Measurements from ENCODE around the gene RNF213.

The RNF213 gene

GRCh38 chr17:80269405-80269807 is 8.8 kb downstream of the RNF213 start:
- peaks cover 15% of the 10 kb centered on the region for H3K4me1 ChIP-seq (ENCODE audit: insufficient read depth, low read length, poor library complexity, severe bottlenecking)
- no peak overlapping the region for H2AFZ ChIP-seq (ENCODE audit: low read length)
- no peak overlapping the region for H3K9ac ChIP-seq (ENCODE audit: low read depth, low read length, poor library complexity, severe bottlenecking)
- no peaks in the 10 kb centered on the region; the same call in 1 of the 2 replicates for H3K36me3 ChIP-seq (ENCODE audit: insufficient read depth, low read length)
- H3F3A ChIP-seq (ENCODE audit: low read depth) = no peaks in the 10 kb centered on the region
- no peaks in the 10 kb centered on the region for H3K27me3 ChIP-seq (ENCODE audit: insufficient read depth, low read length, poor library complexity, severe bottlenecking)
- H3K9me3 ChIP-seq (ENCODE audit: insufficient read depth, low read depth, low read length) = no peaks in the 10 kb centered on the region
- no peak overlapping the region for H3K4me3 ChIP-seq (ENCODE audit: low read length, poor library complexity, severe bottlenecking)
- no peaks in the 10 kb centered on the region for H4K20me1 ChIP-seq (ENCODE audit: insufficient read depth, low read length, poor library complexity, severe bottlenecking)
- peaks cover 19% of the 10 kb centered on the region for H3K79me2 ChIP-seq (ENCODE audit: insufficient read depth, low read length)
- no peaks in the 10 kb centered on the region for H3K9me2 ChIP-seq (replicated peaks; ENCODE audit: low read depth, low read length)
- H3K4me2 ChIP-seq (ENCODE audit: low read depth, low read length, poor library complexity, severe bottlenecking) = no peak overlapping the region
- TF ChIP-seq EZH2phosphoT487 (IDR thresholded peaks at IDR 0.05; ENCODE audit: borderline replicate concordance) (no peak), CTCF (conservative IDR thresholded peaks at IDR 0.05; ENCODE audit: low read length) (no peak)

GRCh38 chr17:80270104-80270503 is 9.5 kb downstream of the RNF213 start:
- Histone ChIP-seq H3K9ac (ENCODE audit: low read depth, low read length, poor library complexity, severe bottlenecking) (no peak overlapping the region), H4K20me1 (ENCODE audit: insufficient read depth, low read length, poor library complexity, severe bottlenecking) (no peaks in the 10 kb centered on the region), H3K27me3 (ENCODE audit: insufficient read depth, low read length, poor library complexity, severe bottlenecking) (no peaks in the 10 kb centered on the region), H3F3A (ENCODE audit: low read depth) (no peaks in the 10 kb centered on the region), H3K36me3 (ENCODE audit: insufficient read depth, low read length) (no peaks in the 10 kb centered on the region; the same call in 1 of the 2 replicates), H2AFZ (ENCODE audit: low read length) (no peak overlapping the region), H3K9me3 (ENCODE audit: insufficient read depth, low read depth, low read length) (no peaks in the 10 kb centered on the region), H3K4me1 (ENCODE audit: insufficient read depth, low read length, poor library complexity, severe bottlenecking) (peaks cover 10% of the 10 kb centered on the region), H3K9me2 (replicated peaks; ENCODE audit: low read depth, low read length) (no peaks in the 10 kb centered on the region), H3K4me3 (ENCODE audit: low read length, poor library complexity, severe bottlenecking) (no peak overlapping the region), H3K4me2 (ENCODE audit: low read depth, low read length, poor library complexity, severe bottlenecking) (no peak overlapping the region), H3K79me2 (ENCODE audit: insufficient read depth, low read length) (peaks cover 12% of the 10 kb centered on the region)
- TF ChIP-seq EZH2phosphoT487 (IDR thresholded peaks at IDR 0.05; ENCODE audit: borderline replicate concordance) (no peak), CTCF (conservative IDR thresholded peaks at IDR 0.05; ENCODE audit: low read length) (no peak)

GRCh38 chr17:80270836-80271235 is 10.2 kb downstream of the RNF213 start:
- Histone ChIP-seq H3K4me2 (ENCODE audit: low read depth, low read length, poor library complexity, severe bottlenecking) (no peak overlapping the region), H3K9ac (ENCODE audit: low read depth, low read length, poor library complexity, severe bottlenecking) (no peak overlapping the region), H4K20me1 (ENCODE audit: insufficient read depth, low read length, poor library complexity, severe bottlenecking) (no peaks in the 10 kb centered on the region), H2AFZ (ENCODE audit: low read length) (no peak overlapping the region), H3K9me2 (replicated peaks; ENCODE audit: low read depth, low read length) (no peaks in the 10 kb centered on the region), H3K36me3 (ENCODE audit: insufficient read depth, low read length) (no peaks in the 10 kb centered on the region; the same call in 1 of the 2 replicates), H3K79me2 (ENCODE audit: insufficient read depth, low read length) (peaks cover 4% of the 10 kb centered on the region), H3K9me3 (ENCODE audit: insufficient read depth, low read depth, low read length) (no peaks in the 10 kb centered on the region), H3K4me3 (ENCODE audit: low read length, poor library complexity, severe bottlenecking) (no peak overlapping the region), H3K4me1 (ENCODE audit: insufficient read depth, low read length, poor library complexity, severe bottlenecking) (peaks cover 3% of the 10 kb centered on the region), H3F3A (ENCODE audit: low read depth) (no peaks in the 10 kb centered on the region), H3K27me3 (ENCODE audit: insufficient read depth, low read length, poor library complexity, severe bottlenecking) (no peaks in the 10 kb centered on the region)
- TF ChIP-seq EZH2phosphoT487 (IDR thresholded peaks at IDR 0.05; ENCODE audit: borderline replicate concordance) = no peak

GRCh38 chr17:80272366-80272765 is 11.7 kb downstream of the RNF213 start:
- H3K9me2 ChIP-seq (replicated peaks; ENCODE audit: low read depth, low read length) = no peaks in the 10 kb centered on the region
- H2AFZ ChIP-seq (ENCODE audit: low read length) = no peak overlapping the region
- H3K4me3 ChIP-seq (ENCODE audit: low read length, poor library complexity, severe bottlenecking) = no peak overlapping the region
- no peaks in the 10 kb centered on the region for H3F3A ChIP-seq (ENCODE audit: low read depth)
- H3K4me2 ChIP-seq (ENCODE audit: low read depth, low read length, poor library complexity, severe bottlenecking) = no peak overlapping the region
- H3K9me3 ChIP-seq (ENCODE audit: insufficient read depth, low read depth, low read length) = no peaks in the 10 kb centered on the region
- no peaks in the 10 kb centered on the region; the same call in 1 of the 2 replicates for H3K36me3 ChIP-seq (ENCODE audit: insufficient read depth, low read length)
- H3K4me1 ChIP-seq (ENCODE audit: insufficient read depth, low read length, poor library complexity, severe bottlenecking) = no peaks in the 10 kb centered on the region
- no peak overlapping the region for H3K9ac ChIP-seq (ENCODE audit: low read depth, low read length, poor library complexity, severe bottlenecking)
- H3K79me2 ChIP-seq (ENCODE audit: insufficient read depth, low read length) = no peaks in the 10 kb centered on the region
- no peaks in the 10 kb centered on the region for H3K27me3 ChIP-seq (ENCODE audit: insufficient read depth, low read length, poor library complexity, severe bottlenecking)
- TF ChIP-seq CTCF (conservative IDR thresholded peaks at IDR 0.05; ENCODE audit: low read length) (no peak), EZH2phosphoT487 (IDR thresholded peaks at IDR 0.05; ENCODE audit: borderline replicate concordance) (no peak)
- no peaks in the 10 kb centered on the region for H4K20me1 ChIP-seq (ENCODE audit: insufficient read depth, low read length, poor library complexity, severe bottlenecking)
